Common myeloid progenitor, CD34-positive (primary cell): ENCODE results near the gene KCNB1. TPM values are rescaled to one million over a fixed set of nuclear protein-coding genes. Genes with fewer than 3 reads are reported as not detected.

Source experiments
- CTCF ChIA-PET: fragments of 350-600 bp; sonication (Branson Sonifier 250); formaldehyde crosslinking; loops from one replicate; lab custom pipeline; 2021; ENCODE audit warnings: antibody characterized with exemption; lab: Charles Lee
- POLR2A ChIA-PET: fragments of 350-600 bp; sonication (Branson Sonifier 250); formaldehyde crosslinking; loops from one replicate; lab custom pipeline; 2021; ENCODE audit warnings: antibody characterized with exemption; lab: Charles Lee
- DNase-seq, 3 donors: peaks; one replicate each; pipeline versions ENCODE4 v3.0.0 to v3.0.0-alpha.2; 2013
- H3K27ac ChIP-seq, 2 experiments: 1 replicate in 1 of 2; 2 replicates in 1 of 2; pipeline ENCODE4 v1.7.0; 2013; ENCODE audit warnings: inconsistent platforms in 2 of 2, low read length in 2 of 2, mild to moderate bottlenecking in 2 of 2, low read depth in 1 of 2, moderate library complexity in 1 of 2; ENCODE audit not compliant: severe bottlenecking in 2 of 2, insufficient read depth in 1 of 2, poor library complexity in 1 of 2
- H3K27me3 ChIP-seq, 5 experiments: replicated peaks in 2 of 5; 1 replicate in 3 of 5; 2 replicates in 2 of 5; pipeline versions ENCODE4 v1.6.1 to v1.7.0; 2013; ENCODE audit warnings: low read length in 4 of 5, mild to moderate bottlenecking in 2 of 5, moderate library complexity in 2 of 5, inconsistent platforms in 1 of 5; ENCODE audit not compliant: insufficient read depth in 5 of 5, control insufficient read depth in 4 of 5
- H3K36me3 ChIP-seq, 4 experiments: 1 replicate in 2 of 4; 2 replicates in 2 of 4; pipeline versions ENCODE4 v1.6.1 to v1.7.0; 2013; ENCODE audit warnings: low read length in 3 of 4, control low read depth in 1 of 4, mild to moderate bottlenecking in 1 of 4; ENCODE audit not compliant: control insufficient read depth in 4 of 4, insufficient read depth in 4 of 4
- H3K4me1 ChIP-seq, 4 experiments: 1 replicate in 3 of 4; 2 replicates in 1 of 4; pipeline versions ENCODE4 v1.6.1 to v1.7.1; 2013; ENCODE audit warnings: low read length in 3 of 4, mild to moderate bottlenecking in 3 of 4, control low read depth in 1 of 4, inconsistent platforms in 1 of 4, moderate library complexity in 1 of 4; ENCODE audit not compliant: control insufficient read depth in 4 of 4, insufficient read depth in 4 of 4; ENCODE audit errors: control extremely low read depth in 1 of 4
- H3K4me3 ChIP-seq, 7 experiments: 1 replicate in 4 of 7; 2 replicates in 3 of 7; pipeline versions ENCODE4 v1.5.1 to v1.7.0; 2013; ENCODE audit warnings: mild to moderate bottlenecking in 7 of 7, low read length in 6 of 7, moderate library complexity in 6 of 7, inconsistent platforms in 2 of 7, low read depth in 2 of 7, control low read depth in 1 of 7; ENCODE audit not compliant: insufficient read depth in 4 of 7, control insufficient read depth in 1 of 7; ENCODE audit errors: extremely low read depth in 1 of 7
- H3K9me3 ChIP-seq, 5 experiments: 1 replicate in 4 of 5; 2 replicates in 1 of 5; pipeline versions ENCODE4 v1.6.1 to v1.7.1; 2013; ENCODE audit warnings: low read length in 4 of 5, mild to moderate bottlenecking in 2 of 5, inconsistent platforms in 1 of 5, low read depth in 1 of 5, moderate library complexity in 1 of 5; ENCODE audit not compliant: control insufficient read depth in 4 of 5, insufficient read depth in 2 of 5; ENCODE audit errors: control extremely low read depth in 1 of 5
- WGBS: methylation state at CpG from one replicate; pipeline ENCODE4 v1.1.5; 2013; ENCODE audit not compliant: insufficient coverage; 5-methylcytosine and 5-hydroxymethylcytosine counted together
- polyA plus RNA-seq: library from polyadenylated mRNA; unstranded; fragments of 120-200 nt; gene quantifications from one replicate; pipeline ENCODE4 v1.2.1, GENCODE V29; 2013

KCNB1 gene
- polyA plus RNA-seq = 0.11 TPM

GRCh38 chr20:49482621-49483017 is at the start of gene KCNB1:
TSS of gene KCNB1 (minus strand) at chr20:49482668. CDS start at chr20:49482480, 188 bp downstream.
- H3K4me3 ChIP-seq = no peak within 1 kb of the TSS
- ChIA-PET CTCF (interaction anchor here (1.6 to 2.6 kb wide), 2 partner anchors 15 to 139 kb away, joined by 3 to 7 read pairs; no protein-coding TSS in a partner anchor), POLR2A (no interaction called here)
- WGBS = 1% methylated on average over 11 of the region's 34 CpGs
- H3K27me3 ChIP-seq = peaks cover 3 to 96% (median 25%) of the 10 kb centered on the region in 5 experiments
- peak; percentile 73 to 86 (median 85) for DNase-seq
- H3K36me3 ChIP-seq = no peaks in the 10 kb centered on the region
- H3K27ac ChIP-seq = no peak within 1 kb of the TSS
- peaks cover 0 to 13% (median 9%) of the 10 kb centered on the region in 4 experiments for H3K4me1 ChIP-seq
- H3K9me3 ChIP-seq = peaks cover 0 to 4% (median 0%) of the 10 kb centered on the region in 5 experiments

- POLR2A ChIA-PET = no interaction called here
- DNase-seq = no peak
- Histone ChIP-seq H3K4me3 (no peak overlapping the region), H3K27ac (no peak overlapping the region), H3K4me1 (peaks cover 0 to 6% (median 1%) of the 10 kb centered on the region in 4 experiments), H3K27me3 (peaks cover 0 to 12% (median 0%) of the 10 kb centered on the region in 5 experiments), H3K9me3 (peaks cover 0 to 6% (median 4%) of the 10 kb centered on the region in 5 experiments), H3K36me3 (no peaks in the 10 kb centered on the region)
- CTCF ChIA-PET = interaction anchor here (1.6 kb wide), 1 partner anchor 12 kb away, joined by 5 read pairs; no protein-coding TSS in a partner anchor
- WGBS = 100% methylated on average over 2 of the region's 5 CpGs
Measured at GRCh38 chr20:49529470-49529869, 47.0 kb upstream of the KCNB1 start.

- Histone ChIP-seq H3K27me3 (peaks cover 0 to 4% (median 0%) of the 10 kb centered on the region in 5 experiments), H3K4me3 (no peak overlapping the region), H3K27ac (no peak overlapping the region), H3K36me3 (no peaks in the 10 kb centered on the region), H3K9me3 (peaks cover 0 to 10% (median 7%) of the 10 kb centered on the region in 5 experiments), H3K4me1 (no peaks in the 10 kb centered on the region)
- ChIA-PET POLR2A (no interaction called here), CTCF (interaction anchor here (0.8 to 1.9 kb wide), 2 partner anchors 14 to 142 kb away, joined by 3 to 4 read pairs; no protein-coding TSS in a partner anchor)
- DNase-seq = no peak
- WGBS = no CpG with 5 or more reads among the region's 2 CpGs
Measured at GRCh38 chr20:49526568-49526967, 44.1 kb upstream of the KCNB1 start.

GRCh38 chr20:49526056-49526455 is 43.6 kb upstream of the KCNB1 start:
- peaks cover 0 to 4% (median 0%) of the 10 kb centered on the region in 5 experiments for H3K27me3 ChIP-seq
- POLR2A ChIA-PET = no interaction called here
- WGBS = 97% methylated on average over 6 of the region's 6 CpGs
- H3K36me3 ChIP-seq = no peaks in the 10 kb centered on the region
- no peak overlapping the region for H3K27ac ChIP-seq
- CTCF ChIA-PET = interaction anchor here (0.8 to 1.9 kb wide), 2 partner anchors 14 to 142 kb away, joined by 3 to 4 read pairs; no protein-coding TSS in a partner anchor
- no peak overlapping the region for H3K4me3 ChIP-seq
- H3K9me3 ChIP-seq = peaks cover 0 to 10% (median 7%) of the 10 kb centered on the region in 5 experiments
- DNase-seq = no peak
- no peaks in the 10 kb centered on the region for H3K4me1 ChIP-seq

GRCh38 chr20:49523767-49524360 is 41.4 kb upstream of the KCNB1 start:
- no peak for DNase-seq
- Histone ChIP-seq H3K27ac (no peak overlapping the region), H3K27me3 (peaks cover 0 to 2% (median 0%) of the 10 kb centered on the region in 5 experiments), H3K4me3 (no peak overlapping the region), H3K4me1 (no peaks in the 10 kb centered on the region), H3K36me3 (no peaks in the 10 kb centered on the region), H3K9me3 (peaks cover 0 to 10% (median 7%) of the 10 kb centered on the region in 5 experiments)
- WGBS = 90% methylated on average over 5 of the region's 8 CpGs
- ChIA-PET POLR2A (no interaction called here), CTCF (no interaction called here)

GRCh38 chr20:49521356-49521755 is 38.9 kb upstream of the KCNB1 start:
- WGBS = 93% methylated on average over 4 of the region's 4 CpGs
- ChIA-PET POLR2A (no interaction called here), CTCF (interaction anchor here (1.1 kb wide), 2 partner anchors 12 to 87 kb away, joined by 3 read pairs; no protein-coding TSS in a partner anchor)

GRCh38 chr20:49519777-49520359 is 37.4 kb upstream of the KCNB1 start:
- Histone ChIP-seq H3K27ac (no peak overlapping the region), H3K36me3 (no peaks in the 10 kb centered on the region), H3K4me3 (no peak overlapping the region), H3K4me1 (no peaks in the 10 kb centered on the region), H3K27me3 (peaks cover 0 to 7% (median 0%) of the 10 kb centered on the region in 5 experiments), H3K9me3 (peaks cover 0 to 8% (median 5%) of the 10 kb centered on the region in 5 experiments)
- CTCF ChIA-PET = no interaction called here
- POLR2A ChIA-PET = no interaction called here
- WGBS = 95% methylated on average over 3 of the region's 5 CpGs
- no peak for DNase-seq

More at GRCh38 chr20:49521356-49521755, 38.9 kb upstream of the KCNB1 start:
- Histone ChIP-seq H3K27me3 (peaks cover 0 to 6% (median 0%) of the 10 kb centered on the region in 5 experiments), H3K36me3 (no peaks in the 10 kb centered on the region), H3K4me3 (no peak overlapping the region), H3K4me1 (no peaks in the 10 kb centered on the region), H3K9me3 (peaks cover 0 to 10% (median 7%) of the 10 kb centered on the region in 5 experiments), H3K27ac (no peak overlapping the region)
- DNase-seq = no peak
